ENCODE data around the gene MB. TPM values are rescaled to one million over a fixed set of nuclear protein-coding genes. Genes with fewer than 3 reads are reported as not detected.

MB gene
- total RNA-seq, 1 donor from 2014 or later = not detected

- Mint-ChIP-seq H3K36me3 (ENCODE audit: unreplicated experiment) (no peaks in the 10 kb centered on the region), H3K4me1 (ENCODE audit: unreplicated experiment) (peaks cover 24% of the 10 kb centered on the region), H3K27me3 (ENCODE audit: unreplicated experiment) (peaks cover 29% of the 10 kb centered on the region), H3K4me3 (ENCODE audit: unreplicated experiment) (no peak overlapping the region), H3K27ac (ENCODE audit: unreplicated experiment) (no peak overlapping the region), H3K9me3 (ENCODE audit: unreplicated experiment) (no peaks in the 10 kb centered on the region)
- DNase-seq (ENCODE audit: extremely low spot score, unreplicated experiment) = no peak
- no peak for TF ChIP-seq CTCF (IDR thresholded peaks at IDR 0.05)
Measured at GRCh38 chr22:35560824-35561223, 56.3 kb downstream of the MB start.

GRCh38 chr22:35560366-35560765 is 56.8 kb downstream of the MB start:
- Mint-ChIP-seq H3K36me3 (ENCODE audit: unreplicated experiment) (no peaks in the 10 kb centered on the region), H3K27me3 (ENCODE audit: unreplicated experiment) (peaks cover 32% of the 10 kb centered on the region), H3K9me3 (ENCODE audit: unreplicated experiment) (no peaks in the 10 kb centered on the region), H3K27ac (ENCODE audit: unreplicated experiment) (no peak overlapping the region), H3K4me1 (ENCODE audit: unreplicated experiment) (peaks cover 23% of the 10 kb centered on the region), H3K4me3 (ENCODE audit: unreplicated experiment) (no peak overlapping the region)
- no peak for TF ChIP-seq CTCF (IDR thresholded peaks at IDR 0.05)
- DNase-seq (ENCODE audit: extremely low spot score, unreplicated experiment) = no peak

GRCh38 chr22:35559354-35560005 is 57.6 kb downstream of the MB start:
- no peaks in the 10 kb centered on the region for H3K36me3 Mint-ChIP-seq (ENCODE audit: unreplicated experiment)
- H3K27ac Mint-ChIP-seq (ENCODE audit: unreplicated experiment) = no peak overlapping the region
- no peak for DNase-seq (ENCODE audit: extremely low spot score, unreplicated experiment)
- no peak for TF ChIP-seq CTCF (IDR thresholded peaks at IDR 0.05)
- no peaks in the 10 kb centered on the region for H3K9me3 Mint-ChIP-seq (ENCODE audit: unreplicated experiment)
- peaks cover 19% of the 10 kb centered on the region for H3K4me1 Mint-ChIP-seq (ENCODE audit: unreplicated experiment)
- H3K27me3 Mint-ChIP-seq (ENCODE audit: unreplicated experiment) = peaks cover 33% of the 10 kb centered on the region
- H3K4me3 Mint-ChIP-seq (ENCODE audit: unreplicated experiment) = no peak overlapping the region

- Mint-ChIP-seq H3K4me3 (ENCODE audit: unreplicated experiment) (no peak overlapping the region), H3K9me3 (ENCODE audit: unreplicated experiment) (no peaks in the 10 kb centered on the region), H3K27ac (ENCODE audit: unreplicated experiment) (no peak overlapping the region), H3K36me3 (ENCODE audit: unreplicated experiment) (no peaks in the 10 kb centered on the region), H3K4me1 (ENCODE audit: unreplicated experiment) (peaks cover 19% of the 10 kb centered on the region), H3K27me3 (ENCODE audit: unreplicated experiment) (peaks cover 33% of the 10 kb centered on the region)
- no peak for TF ChIP-seq CTCF (IDR thresholded peaks at IDR 0.05)
- DNase-seq (ENCODE audit: extremely low spot score, unreplicated experiment) = no peak
Measured at GRCh38 chr22:35558719-35559118, 58.4 kb downstream of the MB start.

- TF ChIP-seq CTCF (IDR thresholded peaks at IDR 0.05) = no peak
- H3K9me3 Mint-ChIP-seq (ENCODE audit: unreplicated experiment) = no peaks in the 10 kb centered on the region
- peaks cover 28% of the 10 kb centered on the region for H3K27me3 Mint-ChIP-seq (ENCODE audit: unreplicated experiment)
- H3K27ac Mint-ChIP-seq (ENCODE audit: unreplicated experiment) = no peak overlapping the region
- DNase-seq (ENCODE audit: extremely low spot score, unreplicated experiment) = no peak
- peaks cover 14% of the 10 kb centered on the region for H3K4me1 Mint-ChIP-seq (ENCODE audit: unreplicated experiment)
- no peak overlapping the region for H3K4me3 Mint-ChIP-seq (ENCODE audit: unreplicated experiment)
- no peaks in the 10 kb centered on the region for H3K36me3 Mint-ChIP-seq (ENCODE audit: unreplicated experiment)
Measured at GRCh38 chr22:35558031-35558430, 59.1 kb downstream of the MB start.

Other genes starting within 250 kb of the MB start
- gene HMOX1, start 236.2 kb downstream of the MB start, total RNA-seq = 37.2 and 44.3 TPM in 2 replicates
- gene MCM5, start 217.2 kb downstream of the MB start, total RNA-seq = 26.4 and 28.5 TPM in 2 replicates
- gene RASD2, start 76.5 kb downstream of the MB start, total RNA-seq = not detected in 2 replicates
- 11.8 and 14.3 TPM in 2 replicates for gene APOL6, start 31.1 kb upstream of the MB start, total RNA-seq
- gene APOL5, start 100.5 kb upstream of the MB start, total RNA-seq = not detected in 2 replicates

Data from osteocyte (in vitro differentiated cells).